Measurements from ENCODE around the gene RANBP17. TPM values are rescaled to one million over a fixed set of nuclear protein-coding genes. Genes with fewer than 3 reads are reported as not detected.

RANBP17 gene
- total and polyA plus RNA-seq, 2 donors (not counting 1 experiment from before 2014, with no cell fraction given) = 3.1 to 3.5 TPM

DNA sequence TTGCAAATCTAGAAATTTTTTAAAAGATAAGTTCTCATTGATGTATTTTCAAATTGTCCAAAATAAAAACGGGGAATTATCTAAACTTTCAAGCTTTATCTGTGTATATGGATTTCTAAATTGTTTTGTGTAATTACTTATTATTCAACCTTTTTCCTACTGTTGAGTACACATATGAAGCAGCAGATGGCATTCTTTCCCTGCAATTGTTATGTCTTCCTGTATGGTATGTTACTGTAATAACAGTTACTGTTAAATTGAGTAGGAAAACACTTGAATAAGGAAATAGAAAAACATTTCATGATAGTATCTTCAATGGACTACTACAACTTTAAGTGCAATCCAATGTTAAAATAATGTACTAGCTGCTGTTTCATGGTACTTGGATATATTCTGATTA, 124.8 kb downstream of the RANBP17 start:
- no peaks in the 10 kb centered on the region for H3K27me3 ChIP-seq (ENCODE audit: control insufficient read depth, insufficient read depth, low read length)
- no peak overlapping the region for H2AFZ ChIP-seq (ENCODE audit: low read length)
- H3K4me2 ChIP-seq (ENCODE audit: extremely low read depth, insufficient read depth, low read length) = no peak overlapping the region
- H4K20me1 ChIP-seq (ENCODE audit: control insufficient read depth, extremely low read depth, insufficient read depth, low read length) = no peaks in the 10 kb centered on the region
- no peak overlapping the region for H3K27ac ChIP-seq (ENCODE audit: insufficient read depth, low read length)
- H3K79me2 ChIP-seq (ENCODE audit: control insufficient read depth, insufficient read depth, low read length) = no peaks in the 10 kb centered on the region
- H3K9ac ChIP-seq (ENCODE audit: insufficient read depth, low read length) = no peak overlapping the region
- no peaks in the 10 kb centered on the region for H3K9me3 ChIP-seq (ENCODE audit: control insufficient read depth, insufficient read depth, low read depth, low read length)
- H3K4me3 ChIP-seq (replicated peaks in 1 of 4; ENCODE audit: control extremely low read depth in 1 of 4, insufficient read depth in 1 of 4, low read depth in 3 of 4, low read length in 4 of 4) = no peak overlapping the region
- TF ChIP-seq CTCF (conservative IDR thresholded peaks at IDR 0.05 in 1 of 2, IDR thresholded peaks at IDR 0.05 in 1 of 2; ENCODE audit: low read depth in 1 of 2, low read length in 2 of 2) = peak in 1 of 2 donors; percentile 19
- no peak for TF ChIP-seq EZH2 (IDR thresholded peaks at IDR 0.05; ENCODE audit: low read length, missing control alignments)
- no peaks in the 10 kb centered on the region for H3K36me3 ChIP-seq (ENCODE audit: control insufficient read depth, insufficient read depth, low read length)
- peak; percentile 20 to 58 for DNase-seq (ENCODE audit: low read depth in 2 of 2)
- no peaks in the 10 kb centered on the region for H3K4me1 ChIP-seq (ENCODE audit: control insufficient read depth, extremely low read depth, insufficient read depth, low read length)

DNA sequence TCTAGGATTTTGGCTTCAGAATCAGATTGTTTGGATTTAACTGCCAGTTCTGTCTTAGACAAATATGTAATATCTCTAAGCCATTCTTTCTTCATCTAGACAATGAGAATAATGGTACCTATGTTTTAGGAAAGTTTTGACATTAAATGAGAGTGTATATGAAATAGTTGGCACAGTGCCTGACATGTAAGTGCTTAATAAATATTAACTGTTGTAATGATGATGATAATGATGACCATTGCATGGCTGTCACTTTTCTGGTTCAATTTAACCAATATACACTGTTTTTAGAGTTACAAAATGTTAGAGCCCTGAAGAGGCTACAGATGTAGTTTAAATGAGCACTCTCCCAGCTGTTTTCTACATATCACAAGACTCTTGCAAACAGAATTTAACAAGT, 131.7 kb downstream of the RANBP17 start:
- H3K27ac ChIP-seq (ENCODE audit: insufficient read depth, low read length) = no peak overlapping the region
- H4K20me1 ChIP-seq (ENCODE audit: control insufficient read depth, extremely low read depth, insufficient read depth, low read length) = no peaks in the 10 kb centered on the region
- no peak for TF ChIP-seq EZH2 (IDR thresholded peaks at IDR 0.05; ENCODE audit: low read length, missing control alignments)
- no peaks in the 10 kb centered on the region for H3K4me1 ChIP-seq (ENCODE audit: control insufficient read depth, extremely low read depth, insufficient read depth, low read length)
- H3K36me3 ChIP-seq (ENCODE audit: control insufficient read depth, insufficient read depth, low read length) = no peaks in the 10 kb centered on the region
- no peak overlapping the region for H3K9ac ChIP-seq (ENCODE audit: insufficient read depth, low read length)
- no peaks in the 10 kb centered on the region for H3K79me2 ChIP-seq (ENCODE audit: control insufficient read depth, insufficient read depth, low read length)
- no peak overlapping the region for H3K4me3 ChIP-seq (replicated peaks in 1 of 4; ENCODE audit: control extremely low read depth in 1 of 4, insufficient read depth in 1 of 4, low read depth in 3 of 4, low read length in 4 of 4)
- DNase-seq (ENCODE audit: low read depth in 2 of 2) = no peak
- no peaks in the 10 kb centered on the region for H3K9me3 ChIP-seq (ENCODE audit: control insufficient read depth, insufficient read depth, low read depth, low read length)
- H3K4me2 ChIP-seq (ENCODE audit: extremely low read depth, insufficient read depth, low read length) = no peak overlapping the region
- H3K27me3 ChIP-seq (ENCODE audit: control insufficient read depth, insufficient read depth, low read length) = no peaks in the 10 kb centered on the region
- H2AFZ ChIP-seq (ENCODE audit: low read length) = no peak overlapping the region

DNA sequence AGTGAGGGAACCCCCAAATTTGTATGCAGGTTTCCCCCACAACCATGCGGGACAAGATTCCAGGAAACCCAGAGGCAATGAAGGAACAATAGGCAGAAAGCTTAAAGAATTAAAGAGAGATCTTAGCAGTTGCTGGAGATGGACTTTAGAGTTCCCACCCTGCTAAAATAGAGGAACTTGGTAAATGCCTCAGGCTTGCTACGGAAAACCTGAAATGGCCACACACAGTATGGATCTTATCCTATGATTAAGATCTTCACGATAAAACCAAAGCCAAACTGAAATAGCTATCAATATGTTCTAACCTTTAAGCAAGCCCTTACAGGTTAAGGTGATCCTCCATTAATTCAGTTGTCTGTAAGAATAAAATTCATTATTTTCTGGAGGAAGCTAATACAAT, 148.3 kb downstream of the RANBP17 start:
- Histone ChIP-seq H4K20me1 (ENCODE audit: control insufficient read depth, extremely low read depth, insufficient read depth, low read length) (no peaks in the 10 kb centered on the region), H3K27ac (ENCODE audit: insufficient read depth, low read length) (no peak overlapping the region), H3K9me3 (ENCODE audit: control insufficient read depth, insufficient read depth, low read depth, low read length) (no peaks in the 10 kb centered on the region), H3K27me3 (ENCODE audit: control insufficient read depth, insufficient read depth, low read length) (no peaks in the 10 kb centered on the region), H3K4me1 (ENCODE audit: control insufficient read depth, extremely low read depth, insufficient read depth, low read length) (no peaks in the 10 kb centered on the region), H3K79me2 (ENCODE audit: control insufficient read depth, insufficient read depth, low read length) (no peaks in the 10 kb centered on the region), H3K9ac (ENCODE audit: insufficient read depth, low read length) (no peak overlapping the region), H3K4me3 (replicated peaks in 1 of 4; ENCODE audit: control extremely low read depth in 1 of 4, insufficient read depth in 1 of 4, low read depth in 3 of 4, low read length in 4 of 4) (no peak overlapping the region), H2AFZ (ENCODE audit: low read length) (no peak overlapping the region), H3K36me3 (ENCODE audit: control insufficient read depth, insufficient read depth, low read length) (no peaks in the 10 kb centered on the region), H3K4me2 (ENCODE audit: extremely low read depth, insufficient read depth, low read length) (no peak overlapping the region)
- TF ChIP-seq CTCF (conservative IDR thresholded peaks at IDR 0.05 in 1 of 2, IDR thresholded peaks at IDR 0.05 in 1 of 2; ENCODE audit: low read depth in 1 of 2, low read length in 2 of 2) (no peak), EZH2 (IDR thresholded peaks at IDR 0.05; ENCODE audit: low read length, missing control alignments) (no peak)
- DNase-seq (ENCODE audit: low read depth in 2 of 2) = no peak

Data from fibroblast of lung (primary cell).